Mesodermal cell (in vitro differentiated cells): ENCODE data around the gene TCP11L1.
"Not testable (repeated sequence)": the region's sequence is repeated elsewhere in the genome, so short reads cannot be mapped to it uniquely, and the experiment has no call there.

ENCODE experiments used
- H3K27ac ChIP-seq: 2 replicates; pipeline ENCODE4 v1.7.0; 2013; ENCODE audit warnings: mild to moderate bottlenecking, low read depth, low read length, moderate library complexity; ENCODE audit not compliant: severe bottlenecking
- H3K36me3 ChIP-seq: 2 replicates; pipeline ENCODE4 v1.7.1; 2013; ENCODE audit warnings: mild to moderate bottlenecking, low read length, moderate library complexity; ENCODE audit not compliant: control insufficient read depth, insufficient read depth
- H3K4me1 ChIP-seq: one replicate; pipeline ENCODE4 v1.7.1; 2013; ENCODE audit warnings: mild to moderate bottlenecking, low read length; ENCODE audit not compliant: insufficient read depth, control insufficient read depth, poor library complexity, severe bottlenecking
- H3K4me3 ChIP-seq: 2 replicates; pipeline ENCODE4 v1.7.0; 2013; ENCODE audit warnings: low read length, control low read depth, mild to moderate bottlenecking; ENCODE audit not compliant: insufficient read depth, poor library complexity, severe bottlenecking; ENCODE audit errors: extremely low read depth
- H3K9me3 ChIP-seq: 2 replicates; pipeline ENCODE4 v1.7.1; 2013; ENCODE audit warnings: mild to moderate bottlenecking, low read length, moderate library complexity; ENCODE audit not compliant: control insufficient read depth
- whole genome bisulfite sequencing, 2 experiments: methylation state at CpG; one replicate each; pipeline ENCODE4 v1.1.5; 2013; ENCODE audit warnings: missing lambda C conversion rate in 2 of 2; ENCODE audit not compliant: insufficient coverage in 2 of 2; 5-methylcytosine and 5-hydroxymethylcytosine counted together

Gene TCP11L1

DNA sequence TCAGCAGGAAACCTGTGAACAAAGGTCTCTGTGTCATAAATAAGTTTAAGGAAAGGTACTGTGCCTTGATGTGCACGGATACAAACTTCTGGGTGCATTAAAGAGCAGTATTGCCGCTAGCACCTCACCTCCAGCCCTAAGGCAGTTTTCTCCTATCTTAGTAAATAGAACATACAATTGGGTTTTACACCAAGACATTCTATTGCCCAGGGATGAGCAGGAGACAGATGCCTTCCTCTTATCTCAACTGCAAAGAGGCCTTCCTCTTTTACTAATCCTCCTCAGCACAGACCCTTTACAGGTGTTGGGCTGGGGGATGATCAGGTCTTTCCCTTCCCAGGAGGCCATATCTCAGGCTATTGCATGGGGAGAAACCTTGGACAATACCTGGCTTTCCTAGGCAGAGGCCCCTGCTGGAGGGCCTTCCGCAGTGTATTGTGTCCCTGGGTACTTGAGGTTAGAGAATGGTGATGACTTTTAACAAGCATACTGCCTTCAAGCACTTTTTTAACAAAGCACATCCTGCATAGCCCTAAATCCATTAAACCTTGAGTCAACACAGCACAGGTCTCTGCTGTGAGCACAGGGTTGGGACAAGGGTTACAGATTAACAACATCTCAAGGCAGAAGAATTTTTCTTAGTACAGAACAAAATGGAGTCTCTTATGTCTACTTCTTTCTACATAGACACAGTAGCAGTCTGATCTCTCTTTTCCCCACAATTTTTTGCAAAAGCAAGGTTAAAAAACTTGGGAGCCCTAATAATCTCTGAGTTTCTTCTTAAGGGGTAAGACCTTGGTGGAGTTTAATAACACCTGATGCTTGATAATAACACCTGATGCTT, 10.4 kb downstream of the TCP11L1 start:
- 50% methylated on average over 1 of the region's 3 CpGs; no CpG with 5 or more reads in 1 of the 2 experiments for WGBS, 2 experiments
- not testable (repeated sequence) for H3K9me3 ChIP-seq, H3K27ac ChIP-seq, H3K4me3 ChIP-seq, H3K4me1 ChIP-seq
- peaks cover 32% of the 10 kb centered on the region for H3K36me3 ChIP-seq

DNA sequence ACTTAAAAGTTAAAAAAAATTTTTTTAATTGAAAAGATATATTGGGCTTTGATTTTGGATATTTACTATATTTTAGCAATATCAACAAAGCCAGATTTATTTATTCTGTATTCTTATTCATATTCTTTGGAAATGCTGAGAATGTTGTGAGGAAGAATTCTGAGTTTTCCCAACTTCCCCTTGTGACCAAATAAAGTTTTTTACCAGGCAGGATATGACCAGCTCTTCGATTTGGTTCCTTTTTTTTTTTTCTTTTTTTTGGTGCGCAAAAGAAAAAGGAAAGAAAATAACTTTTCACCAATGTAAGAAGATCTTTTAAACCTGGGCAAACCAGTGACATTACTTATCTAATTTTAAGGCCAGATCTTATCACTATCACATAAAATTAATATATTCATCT, 12.9 kb downstream of the TCP11L1 start:
- H3K36me3 ChIP-seq, result peaks cover 25% of the 10 kb centered on the region
- no peaks in the 10 kb centered on the region for H3K4me1 ChIP-seq
- no peaks in the 10 kb centered on the region for H3K9me3 ChIP-seq
- no peak overlapping the region for H3K4me3 ChIP-seq
- WGBS, 2 experiments, result 100% methylated on average over 1 of the region's 2 CpGs; no CpG with 5 or more reads in 1 of the 2 experiments
- H3K27ac ChIP-seq, result no peak overlapping the region

GRCh38 chr11:33055375-33055774, 16.0 kb downstream of the TCP11L1 start:
- peaks cover 40% of the 10 kb centered on the region for H3K36me3 ChIP-seq
- no peaks in the 10 kb centered on the region for H3K9me3 ChIP-seq
- no peak overlapping the region for H3K4me3 ChIP-seq
- no peak overlapping the region for H3K27ac ChIP-seq
- H3K4me1 ChIP-seq, result peaks cover 4% of the 10 kb centered on the region

- no CpG with 5 or more reads among the region's 1 CpG for WGBS, 2 experiments
- Histone ChIP-seq H3K4me3 (no peak overlapping the region), H3K4me1 (peaks cover 17% of the 10 kb centered on the region), H3K36me3 (peaks cover 44% of the 10 kb centered on the region), H3K9me3 (no peaks in the 10 kb centered on the region), H3K27ac (no peak overlapping the region)
Observed at GRCh38 chr11:33057284-33057683, 17.9 kb downstream of the TCP11L1 start.

GRCh38 chr11:33059331-33060007, 20.1 kb downstream of the TCP11L1 start:
- H3K36me3 ChIP-seq, result peaks cover 50% of the 10 kb centered on the region
- WGBS, 2 experiments, result 96 to 98% methylated on average over 3 to 5 of the region's 5 CpGs

GRCh38 chr11:33060271-33060670, 20.9 kb downstream of the TCP11L1 start:
- H3K9me3 ChIP-seq, result no peaks in the 10 kb centered on the region
- peaks cover 30% of the 10 kb centered on the region for H3K4me1 ChIP-seq
- H3K36me3 ChIP-seq, result peaks cover 45% of the 10 kb centered on the region
- no peak overlapping the region for H3K27ac ChIP-seq
- H3K4me3 ChIP-seq, result no peak overlapping the region
- WGBS, 2 experiments, result 100% methylated on average over 1 to 2 of the region's 3 CpGs

More at GRCh38 chr11:33059331-33060007, 20.1 kb downstream of the TCP11L1 start:
- Histone ChIP-seq H3K4me3 (no peak overlapping the region), H3K9me3 (no peaks in the 10 kb centered on the region), H3K4me1 (peaks cover 30% of the 10 kb centered on the region), H3K27ac (no peak overlapping the region)

- WGBS, 2 experiments, result 95 to 100% methylated on average over 3 to 4 of the region's 5 CpGs
- no peak overlapping the region for H3K4me3 ChIP-seq
- H3K9me3 ChIP-seq, result no peaks in the 10 kb centered on the region
- peaks cover 30% of the 10 kb centered on the region for H3K4me1 ChIP-seq
- H3K27ac ChIP-seq, result no peak overlapping the region
- H3K36me3 ChIP-seq, result peaks cover 54% of the 10 kb centered on the region
Observed at GRCh38 chr11:33062137-33062536, 22.8 kb downstream of the TCP11L1 start.

DNA sequence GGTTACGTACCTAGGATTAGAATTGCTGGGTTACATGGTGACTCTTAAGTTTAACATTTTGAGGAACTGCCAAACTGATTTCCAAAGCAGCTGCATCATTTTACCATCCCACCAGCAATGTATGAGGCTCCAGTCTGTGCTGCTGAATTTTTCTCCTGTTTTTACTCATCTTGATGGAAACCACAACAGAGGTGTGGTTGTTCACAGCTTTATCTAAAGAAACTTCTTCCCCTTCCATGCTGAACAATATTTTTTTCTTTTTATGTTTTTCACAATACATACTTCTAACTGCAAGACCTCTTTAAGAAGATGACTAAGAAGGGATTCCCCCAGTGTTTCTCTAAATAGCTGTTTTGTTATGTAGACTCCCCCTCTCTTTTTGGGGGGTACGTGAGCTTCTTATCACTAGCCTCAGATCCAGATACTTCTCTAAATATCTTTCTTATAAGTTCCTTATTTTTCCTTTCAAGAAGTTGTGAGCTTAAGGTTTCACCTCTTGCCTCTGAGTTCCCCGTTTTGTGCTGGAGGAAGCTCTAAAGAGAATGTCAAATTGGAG, 24.0 kb downstream of the TCP11L1 start:
- Histone ChIP-seq H3K4me3 (no peak overlapping the region), H3K27ac (no peak overlapping the region), H3K4me1 (peaks cover 30% of the 10 kb centered on the region), H3K9me3 (no peaks in the 10 kb centered on the region), H3K36me3 (peaks cover 51% of the 10 kb centered on the region)
- WGBS, 2 experiments, result 100% methylated on average over 1 of the region's 3 CpGs

- Histone ChIP-seq H3K4me3 (no peak overlapping the region), H3K36me3 (peaks cover 52% of the 10 kb centered on the region), H3K9me3 (no peaks in the 10 kb centered on the region), H3K27ac (no peak overlapping the region), H3K4me1 (peaks cover 30% of the 10 kb centered on the region)
- WGBS, 2 experiments, result 77 to 96% methylated on average over 5 to 10 of the region's 11 CpGs
Observed at GRCh38 chr11:33064033-33064825, 24.9 kb downstream of the TCP11L1 start.

DNA sequence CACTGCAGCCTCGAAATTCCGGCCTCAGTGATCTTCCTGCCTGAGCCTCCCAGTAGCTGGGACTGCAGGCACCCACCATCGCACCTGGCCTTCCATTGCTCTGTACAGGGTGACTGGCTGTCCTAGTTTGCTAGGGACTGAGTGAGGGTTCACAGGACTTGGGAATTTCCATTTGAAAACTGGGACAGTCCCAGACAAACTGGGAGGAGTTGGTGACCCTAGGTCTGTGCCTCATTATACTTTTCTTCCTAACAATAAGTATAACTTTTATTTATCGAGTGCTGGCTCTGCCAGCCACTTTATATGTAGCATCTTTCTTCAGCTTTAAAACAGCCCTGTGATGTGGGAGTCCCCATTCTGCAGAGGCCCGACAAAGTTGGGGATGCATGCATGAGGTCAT, 25.5 kb downstream of the TCP11L1 start:
- H3K9me3 ChIP-seq, result no peaks in the 10 kb centered on the region
- no peak overlapping the region for H3K27ac ChIP-seq
- 83 to 93% methylated on average over 3 of the region's 5 CpGs for WGBS, 2 experiments
- H3K4me3 ChIP-seq, result no peak overlapping the region
- H3K4me1 ChIP-seq, result peaks cover 30% of the 10 kb centered on the region
- peaks cover 56% of the 10 kb centered on the region for H3K36me3 ChIP-seq
